ENCODE data around the gene NRXN2. TPM values are rescaled to one million over a fixed set of nuclear protein-coding genes. Genes with fewer than 3 reads are reported as not detected.

NRXN2 gene
- total and polyA plus RNA-seq, 2 donors (not counting 3 experiments of a cell fraction or from before 2014, with no cell fraction given), result not detected

DNA sequence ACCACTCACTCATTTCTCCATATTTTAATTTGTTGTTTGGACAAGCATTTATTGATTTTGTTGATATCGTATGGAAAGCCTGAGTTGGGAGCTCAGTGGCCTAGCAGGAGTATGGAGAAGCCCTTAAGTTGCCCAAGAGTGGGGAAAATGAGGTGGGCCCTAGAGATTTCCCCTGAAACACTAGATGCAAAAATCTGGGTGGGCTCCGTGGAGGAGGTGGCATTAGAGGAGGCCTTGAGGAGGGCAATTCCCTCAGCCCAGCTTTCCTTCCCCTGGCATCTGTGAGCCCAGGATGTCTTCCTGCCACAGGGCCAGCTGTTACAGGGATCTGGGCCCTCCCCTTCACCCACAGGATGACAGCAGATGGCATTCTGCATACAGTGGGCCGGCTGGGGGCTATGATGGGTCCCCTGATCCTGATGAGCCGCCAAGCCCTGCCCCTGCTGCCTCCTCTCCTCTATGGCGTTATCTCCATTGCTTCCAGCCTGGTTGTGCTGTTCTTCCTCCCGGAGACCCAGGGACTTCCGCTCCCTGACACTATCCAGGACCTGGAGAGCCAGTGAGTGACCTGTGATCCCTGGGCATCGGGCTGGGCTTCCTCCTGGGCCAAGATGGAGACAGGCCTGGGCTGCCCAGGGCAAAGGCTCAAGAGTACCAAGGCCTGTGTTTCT is 153.6 kb downstream of the NRXN2 start:
- Histone ChIP-seq H3K27ac (ENCODE audit: insufficient read depth, low read depth, low read length) (no peak overlapping the region), H3K9me3 (replicated peaks; ENCODE audit: control insufficient read depth, insufficient read depth, low read length) (no peaks in the 10 kb centered on the region), H3K79me2 (ENCODE audit: control insufficient read depth, insufficient read depth, low read length) (no peaks in the 10 kb centered on the region), H3K4me1 (ENCODE audit: control insufficient read depth, extremely low read depth, insufficient read depth, low read length) (no peaks in the 10 kb centered on the region), H3K9ac (replicated peaks; ENCODE audit: extremely low read depth, insufficient read depth, low read length) (no peak overlapping the region), H2AFZ (ENCODE audit: low read depth, low read length) (no peak overlapping the region), H3K9me1 (replicated peaks; ENCODE audit: control insufficient read depth, extremely low read depth, insufficient read depth, low read length) (no peaks in the 10 kb centered on the region), H3K4me2 (ENCODE audit: insufficient read depth, low read length) (no peak overlapping the region), H3K36me3 (ENCODE audit: control insufficient read depth in 2 of 2, extremely low read depth in 1 of 2, insufficient read depth in 2 of 2, low read length in 2 of 2) (no peaks in the 10 kb centered on the region), H4K20me1 (replicated peaks; ENCODE audit: control insufficient read depth, extremely low read depth, insufficient read depth, low read length) (no peaks in the 10 kb centered on the region), H3K27me3 (ENCODE audit: control insufficient read depth in 2 of 2, insufficient read depth in 2 of 2, low read length in 2 of 2) (peaks cover 3% of the 10 kb centered on the region in 2 experiments), H3K4me3 (replicated peaks in 1 of 3; ENCODE audit: insufficient read depth in 1 of 3, low read depth in 1 of 3, low read length in 3 of 3) (no peak overlapping the region)
- intact Hi-C loops (cut with micrococcal nuclease), result loop anchor here (5.0 kb wide), 1 partner anchor 68 kb away; no protein-coding TSS in a partner anchor
- TF ChIP-seq EZH2 (IDR thresholded peaks at IDR 0.05; ENCODE audit: borderline replicate concordance, low read depth, low read length, severe bottlenecking) (no peak), POLR2A (IDR thresholded peaks at IDR 0.05; ENCODE audit: low read depth, low read length) (no peak), POLR2AphosphoS5 (IDR thresholded peaks at IDR 0.05; ENCODE audit: insufficient read depth, low read depth, low read length) (no peak), FOS (IDR thresholded peaks at IDR 0.05; ENCODE audit: borderline replicate concordance, insufficient read depth, low read length) (no peak), JUN (IDR thresholded peaks at IDR 0.05; ENCODE audit: borderline replicate concordance, insufficient read depth, insufficient read length, low read depth) (no peak), MYC (IDR thresholded peaks at IDR 0.05; ENCODE audit: low read depth, low read length) (no peak), GATA2 (IDR thresholded peaks at IDR 0.05; ENCODE audit: insufficient read depth, insufficient read length, low read depth, low read length) (no peak)
- TF ChIP-seq, protein P1, sequence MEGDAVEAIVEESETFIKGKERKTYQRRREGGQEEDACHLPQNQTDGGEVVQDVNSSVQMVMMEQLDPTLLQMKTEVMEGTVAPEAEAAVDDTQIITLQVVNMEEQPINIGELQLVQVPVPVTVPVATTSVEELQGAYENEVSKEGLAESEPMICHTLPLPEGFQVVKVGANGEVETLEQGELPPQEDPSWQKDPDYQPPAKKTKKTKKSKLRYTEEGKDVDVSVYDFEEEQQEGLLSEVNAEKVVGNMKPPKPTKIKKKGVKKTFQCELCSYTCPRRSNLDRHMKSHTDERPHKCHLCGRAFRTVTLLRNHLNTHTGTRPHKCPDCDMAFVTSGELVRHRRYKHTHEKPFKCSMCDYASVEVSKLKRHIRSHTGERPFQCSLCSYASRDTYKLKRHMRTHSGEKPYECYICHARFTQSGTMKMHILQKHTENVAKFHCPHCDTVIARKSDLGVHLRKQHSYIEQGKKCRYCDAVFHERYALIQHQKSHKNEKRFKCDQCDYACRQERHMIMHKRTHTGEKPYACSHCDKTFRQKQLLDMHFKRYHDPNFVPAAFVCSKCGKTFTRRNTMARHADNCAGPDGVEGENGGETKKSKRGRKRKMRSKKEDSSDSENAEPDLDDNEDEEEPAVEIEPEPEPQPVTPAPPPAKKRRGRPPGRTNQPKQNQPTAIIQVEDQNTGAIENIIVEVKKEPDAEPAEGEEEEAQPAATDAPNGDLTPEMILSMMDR (IDR thresholded peaks at IDR 0.05; ENCODE audit: extremely low read depth in 1 of 2, insufficient read depth in 1 of 2, low read depth in 1 of 2, low read length in 2 of 2), result no peak
- TF ChIP-seq, protein P2, sequence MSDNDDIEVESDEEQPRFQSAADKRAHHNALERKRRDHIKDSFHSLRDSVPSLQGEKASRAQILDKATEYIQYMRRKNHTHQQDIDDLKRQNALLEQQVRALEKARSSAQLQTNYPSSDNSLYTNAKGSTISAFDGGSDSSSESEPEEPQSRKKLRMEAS (IDR thresholded peaks at IDR 0.05; ENCODE audit: insufficient read depth, insufficient read length), result no peak
- dilution Hi-C loops (cut with MboI; ENCODE audit: extremely low pct_ligation_motif_present, low sequenced_read_pairs), result no loop called here
- ChIA-PET CTCF (no interaction called here), POLR2A (interaction anchor here (0.5 kb wide), 1 partner anchor 43 kb away, joined by 3 read pairs; no protein-coding TSS in a partner anchor)
- no peak for DNase-seq (ENCODE audit: low read depth, low spot score)
- BruUV-seq (replicated peaks), result no TSS peak
- no peak for FAIRE-seq

Measured in endothelial cell of umbilical vein (primary cell).